GM12878 (cell line): ENCODE data around the gene CHRDL2. TPM values are rescaled to one million over a fixed set of nuclear protein-coding genes. Genes with fewer than 3 reads are reported as not detected.

ENCODE experiments used
- ETV6 ChIP-seq, 2 experiments: fragments of 450-650 bp in 1 of 2; IDR thresholded peaks in 1 of 2; conservative IDR thresholded peaks in 1 of 2; 2 replicates each; pipeline ENCODE4 v1.6.1; 2014; ENCODE audit warnings: antibody characterized with exemption in 1 of 2, borderline replicate concordance in 1 of 2, low read depth in 1 of 2, mild to moderate bottlenecking in 1 of 2, moderate library complexity in 1 of 2
- MTA3 ChIP-seq: IDR thresholded peaks from 2 replicates; pipeline ENCODE4 v1.6.1; 2012; ENCODE audit warnings: low read length, inconsistent platforms, borderline replicate concordance
- PML ChIP-seq: IDR thresholded peaks from 2 replicates; pipeline ENCODE4 v1.6.1; 2012; ENCODE audit warnings: low read length, inconsistent platforms
- TCF12 ChIP-seq: IDR thresholded peaks from 2 replicates; pipeline ENCODE4 v1.6.1; 2011; ENCODE audit warnings: low read depth, mild to moderate bottlenecking, low read length
- ZNF24 ChIP-seq: fragments of 450-650 bp; IDR thresholded peaks from 2 replicates; pipeline ENCODE4 v1.6.1; 2017; ENCODE audit warnings: antibody characterized with exemption, mild to moderate bottlenecking
- polyA plus RNA-seq, 11 experiments: library from polyadenylated mRNA; depleted of rRNA in 4 of 11; unstranded in 6 of 11; stranded (reverse) in 5 of 11; fragments of >200 nt; fragmentation: Nextera tagmentation in 4 of 11; fragmentation: Illumina TruSeq in 1 of 11; extraction: Ambion mirVana in 4 of 11; extraction: Trizol in 1 of 11; gene quantifications; 1 replicate in 1 of 11; 2 replicates in 10 of 11; pipeline versions ENCODE4 v1.2.1 to v1.2.3, GENCODE V29; 2011 to 2016; ENCODE audit warnings: inconsistent platforms in 2 of 11, missing spikeins in 2 of 11, low read depth in 1 of 11
- total RNA-seq, 4 experiments: library from RNA; depleted of rRNA in 3 of 4; stranded (reverse); fragments of >200 nt in 3 of 4; fragmentation: Illumina TruSeq in 1 of 4; extraction: Trizol in 1 of 4; gene quantifications; 2 replicates each; pipeline versions ENCODE4 v1.2.1 to v1.2.3, GENCODE V29; 2013 to 2021
- TF ChIP-seq, protein P1 (sequence below): fragments of 450-650 bp; IDR thresholded peaks from 2 replicates; pipeline ENCODE4 v1.6.1; 2017; ENCODE audit warnings: mild to moderate bottlenecking, moderate library complexity
- TF ChIP-seq, protein P2 (sequence below): fragments of 450-650 bp; IDR thresholded peaks from 2 replicates; pipeline ENCODE4 v1.6.1; 2016; ENCODE audit warnings: mild to moderate bottlenecking, moderate library complexity, borderline replicate concordance

The CHRDL2 gene
- total and polyA plus RNA-seq, 10 of the 15 experiments (the other 5 are each of a cell fraction or from before 2014, with no cell fraction given), result not detected

DNA sequence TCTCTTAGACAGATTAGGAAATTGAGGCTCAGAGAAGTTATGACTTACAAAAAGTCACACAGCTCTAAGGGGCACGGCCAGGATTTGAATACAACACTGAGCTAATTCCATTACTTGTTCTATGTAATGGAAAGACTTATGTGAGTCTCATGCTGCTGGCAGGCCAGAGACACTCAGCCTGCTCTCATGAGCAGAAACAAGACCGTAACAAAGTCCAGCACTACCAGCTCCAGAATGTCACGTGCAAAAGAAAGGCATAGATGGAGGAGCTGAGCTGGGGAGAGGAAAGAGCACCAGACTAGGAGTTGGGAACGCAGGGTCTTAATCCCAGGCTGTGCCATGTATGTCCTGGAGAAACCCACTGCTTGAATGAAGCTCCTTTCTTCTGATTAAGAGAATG is 1.8 kb downstream of the CHRDL2 start (continued):
- TF ChIP-seq, protein P1, sequence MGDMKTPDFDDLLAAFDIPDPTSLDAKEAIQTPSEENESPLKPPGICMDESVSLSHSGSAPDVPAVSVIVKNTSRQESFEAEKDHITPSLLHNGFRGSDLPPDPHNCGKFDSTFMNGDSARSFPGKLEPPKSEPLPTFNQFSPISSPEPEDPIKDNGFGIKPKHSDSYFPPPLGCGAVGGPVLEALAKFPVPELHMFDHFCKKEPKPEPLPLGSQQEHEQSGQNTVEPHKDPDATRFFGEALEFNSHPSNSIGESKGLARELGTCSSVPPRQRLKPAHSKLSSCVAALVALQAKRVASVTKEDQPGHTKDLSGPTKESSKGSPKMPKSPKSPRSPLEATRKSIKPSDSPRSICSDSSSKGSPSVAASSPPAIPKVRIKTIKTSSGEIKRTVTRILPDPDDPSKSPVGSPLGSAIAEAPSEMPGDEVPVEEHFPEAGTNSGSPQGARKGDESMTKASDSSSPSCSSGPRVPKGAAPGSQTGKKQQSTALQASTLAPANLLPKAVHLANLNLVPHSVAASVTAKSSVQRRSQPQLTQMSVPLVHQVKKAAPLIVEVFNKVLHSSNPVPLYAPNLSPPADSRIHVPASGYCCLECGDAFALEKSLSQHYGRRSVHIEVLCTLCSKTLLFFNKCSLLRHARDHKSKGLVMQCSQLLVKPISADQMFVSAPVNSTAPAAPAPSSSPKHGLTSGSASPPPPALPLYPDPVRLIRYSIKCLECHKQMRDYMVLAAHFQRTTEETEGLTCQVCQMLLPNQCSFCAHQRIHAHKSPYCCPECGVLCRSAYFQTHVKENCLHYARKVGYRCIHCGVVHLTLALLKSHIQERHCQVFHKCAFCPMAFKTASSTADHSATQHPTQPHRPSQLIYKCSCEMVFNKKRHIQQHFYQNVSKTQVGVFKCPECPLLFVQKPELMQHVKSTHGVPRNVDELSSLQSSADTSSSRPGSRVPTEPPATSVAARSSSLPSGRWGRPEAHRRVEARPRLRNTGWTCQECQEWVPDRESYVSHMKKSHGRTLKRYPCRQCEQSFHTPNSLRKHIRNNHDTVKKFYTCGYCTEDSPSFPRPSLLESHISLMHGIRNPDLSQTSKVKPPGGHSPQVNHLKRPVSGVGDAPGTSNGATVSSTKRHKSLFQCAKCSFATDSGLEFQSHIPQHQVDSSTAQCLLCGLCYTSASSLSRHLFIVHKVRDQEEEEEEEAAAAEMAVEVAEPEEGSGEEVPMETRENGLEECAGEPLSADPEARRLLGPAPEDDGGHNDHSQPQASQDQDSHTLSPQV, result no peak
- TF ChIP-seq ETV6 (conservative IDR thresholded peaks at IDR 0.05 in 1 of 2, IDR thresholded peaks at IDR 0.05 in 1 of 2; ENCODE audit: borderline replicate concordance in 1 of 2, low read depth in 1 of 2) (no peak), ZNF24 (no peak), TCF12 (no peak), MTA3 (no peak), PML (no peak)
- TF ChIP-seq, protein P2, sequence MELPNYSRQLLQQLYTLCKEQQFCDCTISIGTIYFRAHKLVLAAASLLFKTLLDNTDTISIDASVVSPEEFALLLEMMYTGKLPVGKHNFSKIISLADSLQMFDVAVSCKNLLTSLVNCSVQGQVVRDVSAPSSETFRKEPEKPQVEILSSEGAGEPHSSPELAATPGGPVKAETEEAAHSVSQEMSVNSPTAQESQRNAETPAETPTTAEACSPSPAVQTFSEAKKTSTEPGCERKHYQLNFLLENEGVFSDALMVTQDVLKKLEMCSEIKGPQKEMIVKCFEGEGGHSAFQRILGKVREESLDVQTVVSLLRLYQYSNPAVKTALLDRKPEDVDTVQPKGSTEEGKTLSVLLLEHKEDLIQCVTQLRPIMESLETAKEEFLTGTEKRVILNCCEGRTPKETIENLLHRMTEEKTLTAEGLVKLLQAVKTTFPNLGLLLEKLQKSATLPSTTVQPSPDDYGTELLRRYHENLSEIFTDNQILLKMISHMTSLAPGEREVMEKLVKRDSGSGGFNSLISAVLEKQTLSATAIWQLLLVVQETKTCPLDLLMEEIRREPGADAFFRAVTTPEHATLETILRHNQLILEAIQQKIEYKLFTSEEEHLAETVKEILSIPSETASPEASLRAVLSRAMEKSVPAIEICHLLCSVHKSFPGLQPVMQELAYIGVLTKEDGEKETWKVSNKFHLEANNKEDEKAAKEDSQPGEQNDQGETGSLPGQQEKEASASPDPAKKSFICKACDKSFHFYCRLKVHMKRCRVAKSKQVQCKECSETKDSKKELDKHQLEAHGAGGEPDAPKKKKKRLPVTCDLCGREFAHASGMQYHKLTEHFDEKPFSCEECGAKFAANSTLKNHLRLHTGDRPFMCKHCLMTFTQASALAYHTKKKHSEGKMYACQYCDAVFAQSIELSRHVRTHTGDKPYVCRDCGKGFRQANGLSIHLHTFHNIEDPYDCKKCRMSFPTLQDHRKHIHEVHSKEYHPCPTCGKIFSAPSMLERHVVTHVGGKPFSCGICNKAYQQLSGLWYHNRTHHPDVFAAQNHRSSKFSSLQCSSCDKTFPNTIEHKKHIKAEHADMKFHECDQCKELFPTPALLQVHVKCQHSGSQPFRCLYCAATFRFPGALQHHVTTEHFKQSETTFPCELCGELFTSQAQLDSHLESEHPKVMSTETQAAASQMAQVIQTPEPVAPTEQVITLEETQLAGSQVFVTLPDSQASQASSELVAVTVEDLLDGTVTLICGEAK, result no peak
